GM19043 (cell line): ENCODE data around the gene MTF2.

Experiments
- ATAC-seq: cut with Tn5 transposase; IDR thresholded peaks from one replicate; pipeline ENCODE4 v1.9.1; 2021; ENCODE audit warnings: low read depth; ENCODE audit not compliant: unreplicated experiment

The MTF2 gene

DNA sequence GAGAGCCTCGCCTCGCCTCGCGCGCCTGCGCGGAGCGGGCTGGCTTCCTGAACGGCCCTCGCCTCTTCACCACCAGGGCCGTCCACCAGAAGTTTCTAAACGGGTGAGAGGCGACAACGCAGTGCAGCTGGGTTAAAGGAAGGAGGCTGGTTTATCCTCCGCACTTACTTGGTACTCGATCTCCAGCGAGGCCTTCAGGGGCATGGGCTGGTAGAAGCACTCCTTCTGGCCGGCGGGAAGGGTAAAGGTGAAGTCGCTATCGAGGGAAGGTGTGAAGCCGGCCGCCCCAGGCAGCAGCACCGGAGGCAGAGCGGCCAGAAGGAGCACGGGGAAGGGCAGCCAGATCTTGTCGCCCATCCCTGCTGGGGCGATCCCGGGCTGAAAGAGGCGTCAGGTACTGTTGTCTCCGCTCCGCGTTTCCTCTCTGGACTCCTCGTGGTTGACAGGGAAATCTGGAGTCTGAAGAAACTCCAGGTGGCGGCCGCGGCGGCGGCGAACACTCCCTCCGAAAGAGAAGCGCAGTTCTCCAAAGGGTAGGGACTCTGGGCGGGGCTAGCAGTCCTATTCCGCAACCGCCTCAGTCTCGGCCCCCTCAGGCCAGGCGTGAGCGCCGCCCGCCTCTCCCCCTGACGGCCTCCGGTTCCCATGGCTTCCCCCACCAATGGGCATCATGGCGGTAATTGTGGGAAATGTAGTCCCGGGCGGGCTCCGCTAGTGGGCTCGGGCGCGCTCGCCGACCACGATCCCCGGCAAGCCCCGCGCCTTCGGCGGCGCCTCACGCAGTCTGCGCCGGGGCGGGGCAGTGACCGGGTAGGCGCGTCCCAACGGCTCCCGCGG lies 101.0 kb downstream of the MTF2 start, which contains the start of gene TMED5:
Gene TMED5 (minus strand): TSS at position 528 of the 837 bp plus-strand sequence. CDS start 171 bp downstream, at position 357.
- ATAC-seq = peak; percentile 86

DNA sequence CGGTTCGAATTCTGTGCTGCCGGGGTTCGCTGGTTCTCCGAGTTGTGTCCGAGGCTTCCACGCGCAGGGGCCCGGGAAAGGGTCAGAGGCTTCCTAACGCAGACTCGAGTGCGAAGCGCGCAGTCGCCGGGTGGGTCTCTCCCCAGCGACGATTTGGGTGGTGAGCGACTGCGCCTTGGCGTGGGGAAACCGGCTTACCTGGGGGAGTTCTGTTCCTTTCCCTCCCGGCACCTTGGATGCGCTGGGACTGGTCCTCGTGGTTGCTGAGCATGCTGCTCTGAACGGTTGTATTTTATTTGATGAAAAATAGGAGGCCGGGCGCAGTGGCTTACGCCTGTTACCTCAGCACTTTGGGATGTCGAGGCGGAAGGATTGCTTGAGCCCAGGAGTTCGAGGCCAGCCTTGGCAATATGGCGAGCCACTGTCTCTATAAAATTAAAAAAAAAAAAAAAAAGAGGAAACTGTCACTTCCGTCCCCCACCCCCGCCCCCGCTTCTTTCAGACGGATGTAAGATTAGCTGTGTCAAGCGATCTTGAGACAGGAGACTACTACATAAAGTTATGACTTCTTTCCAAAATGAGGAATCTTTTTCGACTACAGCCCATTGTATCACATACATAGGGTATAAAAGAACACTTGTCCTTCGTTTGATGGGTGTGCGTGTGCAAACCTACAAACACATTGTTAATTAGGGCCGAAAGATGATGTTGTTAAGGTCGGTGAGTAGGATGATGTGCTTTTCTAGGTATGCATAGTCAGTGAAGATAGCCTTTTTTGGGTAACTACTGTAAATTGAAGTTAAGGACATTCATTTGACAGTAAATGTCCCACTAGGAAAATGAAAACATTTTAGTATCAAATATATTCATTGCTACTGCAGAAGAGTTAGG lies 101.9 kb downstream of the MTF2 start, which contains the start of gene CCDC18:
Gene CCDC18 (plus strand): TSS at position 2 of the 891 bp plus-strand sequence. CDS start 2,638 bp downstream, outside the sequence.
- ATAC-seq = no peak

DNA sequence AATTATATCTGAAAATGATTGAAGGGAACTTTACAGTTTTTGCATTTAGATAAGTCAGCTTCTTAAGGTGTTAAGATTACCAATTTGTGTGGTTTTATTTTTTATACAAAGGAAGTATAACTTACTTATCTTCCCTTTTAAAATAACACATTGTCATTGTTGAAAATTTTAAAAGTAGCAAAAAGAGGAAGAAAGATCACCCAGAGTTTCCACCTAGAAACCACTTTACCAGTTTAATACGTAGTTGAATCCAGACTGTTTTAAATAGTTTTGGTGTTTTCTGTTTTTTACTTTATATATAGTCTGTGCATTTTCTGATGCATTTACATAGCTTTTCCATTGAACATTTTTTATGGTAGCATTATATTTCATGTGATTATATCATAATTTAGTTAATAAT lies 107.6 kb downstream of the MTF2 start:
- ATAC-seq = no peak
